GM13977 (cell line): ENCODE results near the gene SBNO2.

Experiments
- DNase-seq: peaks from one replicate; pipeline ENCODE4 v3.0.0; 2012; ENCODE audit warnings: low spot score
- in situ Hi-C: fragments of 300-500 bp; cut with MboI; formaldehyde crosslinking; loops from one replicate; pipeline ENCODE4 v1.12.0; 2022; ENCODE audit warnings: low sequenced_read_pairs, low pct_unique_long_range_greater_than_20kb, mixed read lengths, inconsistent platforms; ENCODE audit not compliant: unreplicated experiment
- TF ChIP-seq, protein P1 (sequence below): IDR thresholded peaks from 2 replicates; pipeline ENCODE4 v1.5.1; 2012; ENCODE audit warnings: mild to moderate bottlenecking, control low read depth; ENCODE audit not compliant: insufficient read depth; ENCODE audit errors: extremely low read depth, missing control alignments

SBNO2 gene

DNA sequence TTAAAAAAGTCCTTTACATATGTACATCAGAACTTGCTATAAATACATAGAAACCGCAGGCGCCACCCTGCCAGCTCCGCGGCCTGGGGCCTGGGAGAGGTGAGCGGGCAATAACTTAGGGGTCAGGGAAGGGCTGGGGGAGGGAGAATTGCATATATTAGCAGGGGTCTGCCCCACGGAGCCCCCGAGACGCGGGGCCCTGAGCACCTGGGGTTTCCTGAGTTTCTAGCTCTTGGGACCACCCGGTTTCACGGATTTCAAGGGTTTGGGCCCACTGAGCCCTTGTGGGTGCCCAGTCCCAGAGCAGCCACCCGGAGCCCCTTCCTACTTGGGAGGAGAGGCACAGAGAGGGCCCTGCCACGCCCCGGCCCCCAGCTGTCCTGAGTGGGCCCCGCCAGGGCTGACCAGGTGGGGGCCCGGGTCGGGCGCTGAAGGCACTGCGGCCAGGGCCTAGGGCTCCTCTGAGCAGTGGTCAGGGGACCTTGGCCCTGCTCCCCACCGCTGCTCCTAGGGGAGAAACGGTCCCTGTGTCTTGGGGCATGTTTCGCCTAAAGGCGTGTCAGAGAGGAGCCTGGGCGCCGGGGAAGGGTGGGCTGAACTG is 66.3 kb downstream of the SBNO2 start:
- in situ Hi-C loops: no loop called here
- no peak for DNase-seq

DNA sequence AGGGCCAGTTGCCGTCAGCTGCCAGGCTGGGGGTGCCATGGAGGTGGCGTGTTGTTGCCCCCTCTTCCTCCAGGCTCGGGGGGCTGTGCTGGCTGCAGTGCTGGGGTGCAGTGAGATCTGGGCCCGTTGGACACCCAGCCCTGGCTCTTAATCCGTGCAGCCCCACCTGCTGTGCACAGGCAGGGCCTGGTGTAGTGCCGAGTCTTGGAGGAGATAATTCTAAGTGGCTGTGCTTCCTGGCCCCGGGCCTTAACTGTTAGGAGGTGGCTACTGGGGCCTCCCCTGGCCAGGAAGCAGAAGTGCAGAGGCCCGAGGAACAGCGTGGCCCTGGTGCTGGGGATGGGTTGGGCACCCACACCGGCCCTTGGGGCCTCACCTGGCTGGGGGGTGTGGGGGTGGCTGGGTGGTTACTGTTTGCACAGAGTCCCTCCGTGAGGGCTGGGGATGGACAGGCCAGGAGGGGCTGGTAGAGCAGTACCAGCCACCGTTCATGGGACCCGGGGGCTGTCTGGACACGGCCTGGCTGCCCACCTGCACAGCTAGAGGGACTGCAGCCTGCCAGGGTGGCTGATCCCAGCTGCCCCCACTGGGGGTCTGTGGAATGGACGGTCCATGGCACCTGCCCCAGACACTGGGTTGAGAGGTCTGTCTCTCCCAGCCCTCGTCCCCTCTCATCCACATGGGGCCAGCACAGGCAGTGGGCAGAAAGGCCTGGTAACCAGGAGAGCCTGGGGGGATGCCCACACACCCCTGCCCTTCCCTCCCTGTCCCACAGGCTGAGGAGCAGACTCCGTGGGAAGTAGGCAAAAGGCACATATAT is 67.0 kb downstream of the SBNO2 start:
- in situ Hi-C loops: no loop called here

More for the DNA sequence above, 66.3 kb downstream of the SBNO2 start:
- TF ChIP-seq, protein P1, sequence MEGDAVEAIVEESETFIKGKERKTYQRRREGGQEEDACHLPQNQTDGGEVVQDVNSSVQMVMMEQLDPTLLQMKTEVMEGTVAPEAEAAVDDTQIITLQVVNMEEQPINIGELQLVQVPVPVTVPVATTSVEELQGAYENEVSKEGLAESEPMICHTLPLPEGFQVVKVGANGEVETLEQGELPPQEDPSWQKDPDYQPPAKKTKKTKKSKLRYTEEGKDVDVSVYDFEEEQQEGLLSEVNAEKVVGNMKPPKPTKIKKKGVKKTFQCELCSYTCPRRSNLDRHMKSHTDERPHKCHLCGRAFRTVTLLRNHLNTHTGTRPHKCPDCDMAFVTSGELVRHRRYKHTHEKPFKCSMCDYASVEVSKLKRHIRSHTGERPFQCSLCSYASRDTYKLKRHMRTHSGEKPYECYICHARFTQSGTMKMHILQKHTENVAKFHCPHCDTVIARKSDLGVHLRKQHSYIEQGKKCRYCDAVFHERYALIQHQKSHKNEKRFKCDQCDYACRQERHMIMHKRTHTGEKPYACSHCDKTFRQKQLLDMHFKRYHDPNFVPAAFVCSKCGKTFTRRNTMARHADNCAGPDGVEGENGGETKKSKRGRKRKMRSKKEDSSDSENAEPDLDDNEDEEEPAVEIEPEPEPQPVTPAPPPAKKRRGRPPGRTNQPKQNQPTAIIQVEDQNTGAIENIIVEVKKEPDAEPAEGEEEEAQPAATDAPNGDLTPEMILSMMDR: no peak

DNA sequence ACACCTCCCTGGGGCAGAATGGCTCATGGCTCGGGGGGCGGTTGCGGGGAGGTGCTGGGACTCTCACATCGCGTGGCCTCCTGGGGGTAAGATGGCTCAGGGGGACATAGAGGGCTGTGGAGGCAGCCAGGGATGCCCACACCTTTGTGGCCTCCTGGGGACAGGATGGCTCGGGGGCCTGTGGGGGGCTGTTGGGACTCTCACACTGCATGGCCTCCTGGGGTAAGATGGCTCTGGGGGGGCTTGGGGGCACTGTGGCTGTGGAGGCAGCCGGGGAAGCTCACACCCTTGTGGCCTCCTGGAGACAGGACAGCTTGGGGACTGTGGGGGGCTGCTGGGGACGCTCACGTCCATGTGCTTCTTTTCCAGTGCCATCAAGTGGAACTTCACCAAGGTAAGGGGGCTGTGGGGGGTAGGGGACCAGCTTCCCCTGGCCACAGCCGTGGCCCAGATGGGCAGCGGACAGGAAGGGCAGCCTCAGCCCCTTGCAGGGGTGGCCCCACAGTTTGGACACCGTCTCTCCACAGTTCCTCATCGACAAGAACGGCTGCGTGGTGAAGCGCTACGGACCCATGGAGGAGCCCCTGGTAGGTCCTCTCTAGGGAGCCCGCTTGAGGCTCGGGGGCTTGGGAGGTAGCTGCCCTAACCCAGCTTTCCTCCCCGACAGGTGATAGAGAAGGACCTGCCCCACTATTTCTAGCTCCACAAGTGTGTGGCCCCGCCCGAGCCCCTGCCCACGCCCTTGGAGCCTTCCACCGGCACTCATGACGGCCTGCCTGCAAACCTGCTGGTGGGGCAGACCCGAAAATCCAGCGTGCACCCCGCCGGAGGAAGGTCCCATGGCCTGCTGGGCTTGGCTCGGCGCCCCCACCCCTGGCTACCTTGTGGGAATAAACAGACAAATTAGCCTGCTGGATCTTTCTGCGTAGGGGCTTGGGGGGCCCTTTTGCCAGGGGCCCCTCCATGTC is 67.9 kb downstream of the SBNO2 start:
- TF ChIP-seq, protein P1: no peak
- in situ Hi-C loops: no loop called here
- DNase-seq: no peak

More for the DNA sequence above, 67.0 kb downstream of the SBNO2 start:
- no peak for DNase-seq
- TF ChIP-seq, protein P1: peak; percentile 28

DNA sequence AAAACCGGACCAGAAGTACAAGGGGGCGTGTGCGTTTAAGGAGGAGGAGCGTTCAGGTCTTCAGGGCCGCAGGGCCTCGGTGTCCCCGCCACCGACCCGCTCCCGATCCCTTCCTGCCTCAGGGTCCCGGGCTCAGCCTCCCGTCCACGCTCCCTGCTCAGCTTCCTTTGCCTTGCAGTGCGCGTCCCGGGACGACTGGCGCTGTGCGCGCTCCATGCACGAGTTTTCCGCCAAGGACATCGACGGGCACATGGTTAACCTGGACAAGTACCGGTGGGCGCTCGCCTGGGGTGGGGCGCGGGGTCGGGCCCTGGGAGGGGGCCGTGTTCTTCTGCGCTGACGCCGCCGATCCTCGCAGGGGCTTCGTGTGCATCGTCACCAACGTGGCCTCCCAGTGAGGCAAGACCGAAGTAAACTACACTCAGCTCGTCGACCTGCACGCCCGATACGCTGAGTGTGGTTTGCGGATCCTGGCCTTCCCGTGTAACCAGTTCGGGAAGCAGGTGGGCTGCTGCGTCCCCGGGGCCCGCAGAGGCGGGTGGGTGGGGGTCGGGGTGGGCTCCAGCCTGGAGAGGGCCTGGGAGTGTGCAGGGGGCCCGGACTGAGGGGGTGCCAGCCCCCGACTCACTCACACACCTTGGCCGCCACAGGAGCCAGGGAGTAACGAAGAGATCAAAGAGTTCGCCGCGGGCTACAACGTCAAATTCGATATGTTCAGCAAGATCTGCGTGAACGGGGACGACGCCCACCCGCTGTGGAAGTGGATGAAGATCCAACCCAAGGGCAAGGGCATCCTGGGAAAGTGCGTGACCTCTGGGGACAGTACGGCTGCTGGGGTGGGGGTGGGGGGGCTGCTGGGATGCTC is 68.8 kb downstream of the SBNO2 start:
- in situ Hi-C loops: no loop called here
- TF ChIP-seq, protein P1: no peak
- peak; percentile 77 for DNase-seq

DNA sequence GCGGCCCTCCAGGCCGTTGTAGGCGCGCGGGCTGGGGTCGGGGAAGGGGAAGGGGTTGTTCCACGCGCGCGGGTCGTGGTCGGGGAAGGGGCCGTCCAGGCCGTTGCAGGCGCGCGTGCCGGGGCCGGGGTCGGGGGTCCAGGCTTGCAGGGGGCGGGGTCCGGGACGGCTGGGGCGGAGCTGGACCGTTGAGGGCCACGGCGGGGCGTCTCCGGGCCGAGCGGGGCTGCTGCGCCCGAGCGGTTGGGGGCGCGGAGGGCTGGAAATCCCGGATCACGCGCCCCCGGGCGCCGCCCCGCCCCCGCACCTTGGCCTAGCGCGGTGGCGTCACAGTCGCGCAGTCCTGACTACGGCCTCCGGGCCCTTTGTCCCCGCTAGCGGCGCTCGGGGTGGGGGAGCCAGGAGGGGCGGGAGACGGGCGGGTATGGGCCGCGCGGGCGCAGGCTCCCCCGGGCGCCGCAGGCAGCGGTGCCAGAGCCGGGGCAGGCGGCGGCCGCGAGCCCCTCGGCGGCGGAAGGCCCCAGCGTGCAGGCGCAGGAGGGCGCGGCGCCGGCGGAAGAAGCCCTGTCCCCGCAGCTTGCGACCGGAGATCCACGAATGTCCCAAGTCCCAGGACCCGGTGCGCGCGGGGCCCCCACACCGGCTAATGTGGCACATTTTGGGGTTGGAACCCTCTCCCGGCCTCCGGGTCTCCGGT is 69.6 kb downstream of the SBNO2 start:
- DNase-seq: peak; percentile 94
- TF ChIP-seq, protein P1: no peak
- in situ Hi-C loops: no loop called here
